HT1080 (cell line): Measurements from ENCODE around the gene ZNF213. TPM values are rescaled to one million over a fixed set of nuclear protein-coding genes. Genes with fewer than 3 reads are reported as not detected.

ENCODE experiments used
- DNase-seq: peaks from one replicate; pipeline ENCODE4 v3.0.0-alpha.2; 2015; ENCODE audit warnings: low read depth
- total RNA-seq: library from RNA; depleted of rRNA; stranded (reverse); fragments of >200 nt; shearing (Covaris generic); gene quantifications from 2 replicates; pipeline ENCODE4 v1.2.3, GENCODE V29; 2014

The ZNF213 gene
- total RNA-seq, 1 experiment from 2014 or later = 3.8 TPM

- no peak for DNase-seq
These were observed 10.8 kb downstream of the ZNF213 start for GRCh38 chr16:3145660-3146059.

DNA sequence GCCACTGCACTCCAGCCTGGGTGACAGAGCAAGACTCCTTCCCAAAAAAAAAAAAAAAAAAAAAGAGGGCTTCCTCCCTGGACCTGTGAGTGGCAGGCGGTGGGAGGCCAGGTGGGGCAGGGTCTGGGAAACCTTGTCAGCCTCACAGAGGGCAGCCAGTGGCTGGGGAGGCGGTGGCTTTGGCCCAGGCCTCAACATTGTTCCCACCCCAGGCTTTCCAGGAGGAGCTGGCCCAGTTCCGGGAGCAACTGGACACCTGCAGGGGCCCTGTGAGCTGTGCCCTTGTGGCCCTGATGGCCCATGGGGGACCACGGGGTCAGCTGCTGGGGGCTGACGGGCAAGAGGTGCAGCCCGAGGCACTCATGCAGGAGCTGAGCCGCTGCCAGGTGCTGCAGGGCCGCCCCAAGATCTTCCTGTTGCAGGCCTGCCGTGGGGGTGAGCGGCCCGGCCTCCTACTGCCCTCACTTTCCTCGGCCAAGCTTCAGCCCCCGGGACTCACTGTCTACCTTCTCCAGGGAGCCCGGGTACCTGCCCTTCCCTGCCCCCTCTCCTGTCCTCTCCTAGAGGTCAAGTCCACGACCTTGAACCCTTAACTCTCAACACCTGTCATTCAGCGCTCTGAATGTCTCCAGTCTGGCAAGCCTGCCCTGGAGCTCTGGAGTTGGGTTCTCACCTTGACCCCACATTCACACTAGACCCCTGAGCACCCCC lies 12.4 kb downstream of the ZNF213 start:
- DNase-seq = no peak

- DNase-seq = no peak
These were observed 12.9 kb downstream of the ZNF213 start for GRCh38 chr16:3147757-3148104.

GRCh38 chr16:3148256-3149192 lies 13.7 kb downstream of the ZNF213 start:
- DNase-seq = no peak

DNA sequence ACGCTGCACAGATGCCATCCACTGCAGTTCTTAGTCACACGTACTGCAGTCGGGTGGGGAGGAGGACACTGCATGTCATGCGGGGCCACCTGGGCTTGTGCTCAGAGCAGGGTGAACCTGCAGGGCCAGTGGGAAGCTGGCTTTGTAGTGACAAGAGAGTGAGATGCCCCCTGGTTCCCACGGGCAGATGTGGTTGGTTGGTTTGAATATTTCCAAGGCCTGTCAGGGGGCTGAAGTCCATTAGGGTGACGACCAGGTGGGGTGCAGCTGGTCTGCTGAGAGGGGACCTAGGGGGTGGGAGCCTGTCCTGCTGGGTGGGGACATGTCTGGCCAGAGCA lies 14.3 kb downstream of the ZNF213 start:
- no peak for DNase-seq

- peak; percentile 36 for DNase-seq
These were observed 15.0 kb downstream of the ZNF213 start for GRCh38 chr16:3149630-3150345.

- peak; percentile 98 for DNase-seq
These were observed 15.8 kb downstream of the ZNF213 start for GRCh38 chr16:3150346-3151218.

DNA sequence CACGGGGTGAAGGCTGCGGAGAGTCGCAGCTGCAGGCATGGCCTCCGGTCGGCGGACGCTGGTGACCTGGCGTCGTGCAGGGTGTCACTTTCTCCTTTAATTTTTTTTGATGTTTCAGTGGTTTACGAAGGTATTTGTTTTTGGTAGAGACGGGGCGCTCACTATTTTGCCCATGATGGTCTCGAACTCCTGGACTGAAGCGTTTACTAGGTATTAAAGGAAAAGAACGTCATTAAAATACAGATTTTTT lies 17.1 kb downstream of the ZNF213 start:
- no peak for DNase-seq

DNA sequence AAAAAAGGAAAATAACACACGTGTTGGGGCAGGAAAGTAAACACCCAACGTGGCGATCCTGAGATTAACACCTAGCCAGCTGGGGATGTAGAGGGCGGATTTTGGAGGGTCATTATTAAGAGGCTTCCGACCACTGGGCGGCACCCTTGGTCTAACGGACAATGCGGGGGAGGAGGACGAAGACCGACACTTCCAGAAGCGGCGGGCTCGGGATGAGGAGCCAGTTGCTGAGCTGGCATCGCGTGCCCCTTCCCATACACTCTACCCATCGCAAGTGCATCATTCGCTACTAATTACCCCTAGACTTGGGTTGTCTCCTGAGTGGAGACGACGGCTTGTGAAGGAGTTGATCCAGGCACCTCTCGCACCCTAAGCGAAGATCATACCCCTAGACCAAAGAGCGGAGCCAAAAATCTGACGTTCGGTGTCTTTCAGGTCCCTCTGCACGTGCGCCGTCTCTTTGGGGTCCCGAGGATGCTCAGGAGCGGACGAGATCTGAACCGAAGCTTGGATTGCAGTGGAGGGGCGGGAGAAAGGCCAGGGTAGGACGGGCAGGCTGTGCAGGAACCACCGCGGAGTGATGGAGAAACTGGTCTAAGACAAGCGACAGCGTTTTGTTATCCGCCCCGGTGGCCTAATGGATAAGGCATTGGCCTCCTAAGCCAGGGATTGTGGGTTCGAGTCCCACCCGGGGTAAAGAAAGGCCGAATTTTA lies 17.6 kb downstream of the ZNF213 start:
- DNase-seq = peak; percentile 93

DNA sequence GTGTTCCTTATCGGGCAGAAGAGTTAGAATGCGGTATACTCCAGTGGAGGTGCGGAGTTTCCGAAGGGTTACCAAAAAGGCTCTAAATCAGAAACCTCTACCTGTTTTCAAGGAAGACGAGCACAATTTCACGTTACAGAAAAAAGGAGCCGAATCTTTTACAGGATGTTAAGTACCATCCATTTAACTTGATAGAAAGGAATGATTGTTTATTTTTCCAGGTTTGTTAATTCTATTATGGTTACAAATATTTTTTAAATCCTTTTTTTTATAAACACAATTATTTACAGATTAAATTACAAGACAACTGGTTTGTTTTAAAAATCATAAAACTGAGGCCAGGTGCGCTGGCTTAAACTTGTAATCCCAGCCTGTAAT lies 18.2 kb downstream of the ZNF213 start:
- no peak for DNase-seq

DNA sequence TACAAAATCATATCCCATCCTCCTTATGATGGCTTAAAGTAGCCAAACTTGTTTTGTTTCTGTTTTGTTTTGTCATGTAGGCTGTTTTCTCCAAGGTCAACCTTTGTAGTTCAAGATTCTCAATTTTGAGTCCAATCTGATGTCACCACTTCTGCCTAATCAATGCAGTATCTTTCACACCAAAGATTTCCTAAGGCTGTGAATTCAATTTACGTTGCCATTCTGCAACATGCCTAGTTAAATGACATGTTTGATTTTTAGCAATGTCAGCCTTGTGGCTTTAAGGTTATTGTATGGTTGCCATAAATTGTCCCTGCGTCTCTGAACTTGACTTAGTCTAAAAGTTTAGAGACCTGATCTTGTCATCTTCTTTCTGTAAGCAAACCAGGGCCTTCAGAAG lies 20.4 kb downstream of the ZNF213 start:
- no peak for DNase-seq

- DNase-seq = no peak
These were observed 21.1 kb downstream of the ZNF213 start for GRCh38 chr16:3155972-3156371.

GRCh38 chr16:3157229-3158025 lies 22.6 kb downstream of the ZNF213 start:
- DNase-seq = peak; percentile 99

DNA sequence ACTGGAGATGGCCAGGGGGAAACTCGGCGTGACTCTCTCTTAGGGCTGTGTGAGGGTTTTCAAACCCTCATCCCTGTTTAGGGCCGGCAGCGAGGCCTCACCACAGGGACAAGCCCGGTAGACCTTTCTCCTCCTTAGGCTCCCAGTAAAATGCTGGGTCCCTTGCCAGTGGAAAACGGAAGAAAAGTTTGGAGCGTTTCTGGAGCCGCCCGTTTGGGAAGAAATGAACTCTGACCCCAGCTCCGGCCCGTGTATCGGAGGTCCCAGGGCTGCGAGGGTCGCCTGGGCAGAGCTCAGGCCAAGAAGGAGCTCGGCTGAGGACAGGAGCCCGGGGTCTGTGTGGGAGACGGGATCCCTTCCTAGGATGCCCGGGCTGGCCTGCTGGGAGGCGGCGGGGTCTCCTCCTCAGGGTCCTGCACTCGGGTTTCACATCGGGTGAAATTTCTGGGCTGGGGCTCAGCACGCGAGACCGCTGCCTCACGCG lies 23.2 kb downstream of the ZNF213 start:
- no peak for DNase-seq

DNA sequence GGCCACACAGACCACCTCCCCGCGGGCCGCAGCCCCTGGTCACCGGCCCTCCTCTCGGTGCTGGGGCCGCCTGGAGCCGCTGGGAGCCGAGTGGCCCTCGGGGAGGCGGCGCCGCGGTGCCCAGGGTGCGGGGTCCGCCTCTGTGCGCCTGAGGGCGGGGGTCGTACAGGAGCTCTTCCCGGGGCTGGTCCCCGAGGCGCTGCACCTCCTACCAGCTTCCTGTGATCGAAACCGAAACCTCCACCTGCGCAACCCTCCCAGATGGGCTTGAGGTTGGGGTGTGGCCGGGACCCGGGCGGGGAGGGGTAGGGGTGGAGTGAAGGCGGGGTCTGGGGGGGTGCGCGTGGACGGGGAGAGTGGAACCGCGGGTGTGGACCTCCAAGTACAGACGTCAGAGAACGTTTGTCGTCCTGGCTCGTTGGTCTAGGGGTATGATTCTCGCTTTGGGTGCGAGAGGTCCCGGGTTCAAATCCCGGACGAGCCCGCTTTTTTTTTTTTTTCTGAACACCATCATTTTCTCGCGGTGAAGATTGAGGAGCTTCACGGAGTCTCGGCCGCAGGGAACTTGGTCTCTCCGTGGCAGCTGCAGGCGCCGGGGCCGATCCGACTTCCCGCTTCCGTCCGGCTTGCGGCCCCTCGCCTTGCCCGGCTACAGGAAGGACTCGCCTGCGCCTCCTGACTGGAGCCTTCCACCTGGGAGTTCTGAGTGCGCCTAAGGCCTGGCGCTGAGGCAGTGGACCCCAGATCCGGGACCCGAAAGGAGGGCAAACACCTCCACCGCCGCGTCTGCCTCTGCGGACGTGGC lies 23.9 kb downstream of the ZNF213 start:
- DNase-seq = peak; percentile 93

DNA sequence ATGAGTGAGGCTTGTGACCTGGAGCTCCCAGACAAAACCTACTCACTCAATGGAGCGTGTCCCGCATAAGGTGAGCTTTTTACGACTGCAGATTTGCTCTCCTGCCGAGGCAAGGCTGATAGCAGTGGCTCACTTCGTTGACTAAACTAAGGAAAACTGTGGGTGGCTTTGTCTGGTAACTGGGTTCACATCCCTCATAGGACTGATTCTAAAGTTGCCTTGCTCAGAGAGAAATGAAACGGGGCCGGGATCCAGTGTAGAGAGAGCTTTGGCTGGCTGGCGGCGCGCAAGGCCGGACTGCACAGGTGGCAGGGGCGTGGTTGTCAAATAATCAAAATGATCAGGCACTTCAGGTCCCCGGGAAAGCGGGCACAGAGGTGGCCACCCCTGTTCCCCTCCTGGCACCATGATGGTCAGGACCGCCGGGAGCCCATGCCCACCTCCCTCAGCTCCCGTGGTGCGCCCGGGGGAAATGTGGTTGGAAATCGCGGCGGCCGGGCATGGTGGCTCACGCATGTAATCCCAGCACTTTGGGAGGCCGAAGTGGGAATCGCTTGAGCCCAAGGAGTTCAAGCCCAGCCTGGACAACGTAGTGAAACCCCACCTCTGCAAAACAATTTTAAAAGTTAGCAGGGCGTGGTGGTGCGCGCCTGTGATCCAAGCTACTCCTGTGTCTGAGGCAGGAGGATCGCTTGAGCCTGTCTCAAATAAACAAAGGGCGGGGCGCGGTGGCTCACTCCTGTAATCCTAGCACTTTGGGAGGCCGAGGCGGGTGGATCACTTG lies 26.6 kb downstream of the ZNF213 start:
- DNase-seq = no peak

DNA sequence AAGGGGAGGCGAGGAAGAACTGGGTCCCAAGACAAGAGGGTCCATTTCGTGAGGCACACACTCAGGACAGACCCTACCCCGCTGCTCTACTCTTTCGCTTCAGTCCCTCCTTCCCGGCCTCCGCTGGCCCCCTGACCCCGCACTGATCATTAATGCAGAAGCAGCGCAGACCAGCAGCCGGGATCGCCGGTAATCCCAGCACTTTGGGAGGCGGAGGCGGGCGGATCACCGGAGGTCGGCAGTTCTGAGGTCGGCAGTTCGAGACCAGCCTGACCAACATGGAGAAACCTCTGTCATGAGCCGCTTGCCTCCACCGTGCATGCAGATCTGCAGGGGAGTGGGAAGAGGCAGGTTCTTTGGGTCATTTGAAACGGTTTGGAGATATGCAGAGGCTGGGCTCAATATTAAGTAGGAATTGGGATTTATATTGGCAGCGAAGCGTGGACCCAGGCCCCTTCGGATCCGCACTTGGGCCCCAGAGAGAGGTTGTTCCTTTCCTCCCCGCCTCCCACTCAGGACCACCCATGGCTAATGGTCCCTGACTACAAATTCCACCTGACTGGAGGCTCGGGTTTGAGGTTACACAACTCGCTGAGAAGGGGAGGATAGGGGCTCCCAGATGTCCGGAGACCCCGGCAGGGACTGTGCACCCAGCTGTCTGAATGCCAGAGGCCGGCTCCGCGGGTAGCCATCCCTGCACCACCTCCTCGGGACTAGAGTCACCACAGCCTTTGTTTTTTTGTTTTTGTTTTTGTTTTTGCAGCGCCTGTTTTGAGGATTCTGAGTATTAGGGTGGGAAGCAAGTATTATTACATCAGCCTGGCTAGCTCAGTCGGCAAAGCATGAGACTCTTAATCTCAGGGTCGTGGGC lies 29.5 kb downstream of the ZNF213 start:
- no peak for DNase-seq
